Measurements from ENCODE around the gene FAM53A.

Gene FAM53A

GRCh38 chr4:1639299-1639868 is 44.7 kb downstream of the FAM53A start:
- DNase-seq (ENCODE audit: low spot score) = no peak

- no peak for DNase-seq (ENCODE audit: low spot score)
These were observed 45.2 kb downstream of the FAM53A start for GRCh38 chr4:1638873-1639272.

- DNase-seq (ENCODE audit: low spot score) = no peak
These were observed 45.9 kb downstream of the FAM53A start for GRCh38 chr4:1638272-1638598.

- DNase-seq (ENCODE audit: low spot score) = no peak
These were observed 46.4 kb downstream of the FAM53A start for GRCh38 chr4:1637580-1638271.

- DNase-seq (ENCODE audit: low spot score) = no peak
These were observed 47.5 kb downstream of the FAM53A start for GRCh38 chr4:1636490-1637211.

- no peak for DNase-seq (ENCODE audit: low spot score)
These were observed 48.6 kb downstream of the FAM53A start for GRCh38 chr4:1635464-1635863.

GRCh38 chr4:1633993-1634392 is 50.1 kb downstream of the FAM53A start:
- DNase-seq (ENCODE audit: low spot score) = no peak

- no peak for DNase-seq (ENCODE audit: low spot score)
These were observed 51.7 kb downstream of the FAM53A start for GRCh38 chr4:1632109-1633104.

GRCh38 chr4:1631136-1631535 is 53.0 kb downstream of the FAM53A start:
- DNase-seq (ENCODE audit: low spot score) = no peak

GRCh38 chr4:1630266-1630665 is 53.8 kb downstream of the FAM53A start:
- no peak for DNase-seq (ENCODE audit: low spot score)

GRCh38 chr4:1629699-1630083 is 54.4 kb downstream of the FAM53A start:
- DNase-seq (ENCODE audit: low spot score) = no peak

- DNase-seq (ENCODE audit: low spot score) = peak; percentile 35
These were observed 55.0 kb downstream of the FAM53A start for GRCh38 chr4:1628892-1629698.

GRCh38 chr4:1627417-1628313 is 56.4 kb downstream of the FAM53A start:
- no peak for DNase-seq (ENCODE audit: low spot score)

- no peak for DNase-seq (ENCODE audit: low spot score)
These were observed 57.2 kb downstream of the FAM53A start for GRCh38 chr4:1626941-1627340.

- DNase-seq (ENCODE audit: low spot score) = no peak
These were observed 58.0 kb downstream of the FAM53A start for GRCh38 chr4:1626151-1626550.

- DNase-seq (ENCODE audit: low spot score) = no peak
These were observed 58.4 kb downstream of the FAM53A start for GRCh38 chr4:1625600-1626138.

GRCh38 chr4:1624519-1624910 is 59.6 kb downstream of the FAM53A start:
- DNase-seq (ENCODE audit: low spot score) = no peak

GRCh38 chr4:1623821-1624518 is 60.1 kb downstream of the FAM53A start:
- no peak for DNase-seq (ENCODE audit: low spot score)

GRCh38 chr4:1623400-1623799 is 60.7 kb downstream of the FAM53A start:
- DNase-seq (ENCODE audit: low spot score) = no peak

- no peak for DNase-seq (ENCODE audit: low spot score)
These were observed 61.2 kb downstream of the FAM53A start for GRCh38 chr4:1622956-1623355.
